OCI-LY1 (cell line): ENCODE measurements around the gene SHMT1.

Source experiments
- H2AFZ ChIP-seq: fragments of 200-600 bp; sonication (generic), shearing (Covaris generic); 2 replicates; pipeline ENCODE4 v1.6.0; 2014; ENCODE audit warnings: antibody characterized with exemption, mild to moderate bottlenecking, low read length
- H3F3A ChIP-seq: fragments of 200-600 bp; sonication (generic), shearing (Covaris generic); 2 replicates; pipeline ENCODE4 v1.6.0; 2014; ENCODE audit warnings: mild to moderate bottlenecking, antibody characterized with exemption, low read length, moderate library complexity; ENCODE audit not compliant: insufficient read depth
- H3K27ac ChIP-seq: fragments of 200-600 bp; sonication (generic); 2 replicates; pipeline ENCODE4 v1.5.1; 2014; ENCODE audit warnings: low read length, mixed run types, mild to moderate bottlenecking, low read depth; ENCODE audit not compliant: poor library complexity, severe bottlenecking
- H3K27me3 ChIP-seq: fragments of 200-600 bp; sonication (generic); 2 replicates; pipeline ENCODE4 v1.6.0; 2014; ENCODE audit warnings: antibody characterized with exemption, mild to moderate bottlenecking, low read length, moderate library complexity; ENCODE audit not compliant: insufficient read depth
- H3K36me3 ChIP-seq: fragments of 200-600 bp; sonication (generic); 2 replicates; pipeline ENCODE4 v1.6.1; 2014; ENCODE audit warnings: mild to moderate bottlenecking, antibody characterized with exemption, low read length, moderate library complexity, mixed read lengths; ENCODE audit not compliant: insufficient read depth
- H3K4me1 ChIP-seq: fragments of 200-600 bp; sonication (generic); 2 replicates; pipeline ENCODE4 v1.5.1; 2014; ENCODE audit warnings: mild to moderate bottlenecking, low read length, moderate library complexity; ENCODE audit not compliant: insufficient read depth, severe bottlenecking
- H3K4me2 ChIP-seq: fragments of 200-600 bp; sonication (generic), shearing (Covaris generic); 2 replicates; pipeline ENCODE4 v1.6.1; 2014; ENCODE audit warnings: low read length
- H3K4me3 ChIP-seq: fragments of 200-600 bp; sonication (generic); 2 replicates; pipeline ENCODE4 v1.5.1; 2014; ENCODE audit warnings: low read length, low read depth, mild to moderate bottlenecking, mixed read lengths; ENCODE audit not compliant: poor library complexity, severe bottlenecking
- H3K79me2 ChIP-seq: fragments of 200-600 bp; shearing (Covaris generic); 2 replicates; pipeline ENCODE4 v1.6.1; 2016; ENCODE audit warnings: mixed run types, low read length, mixed read lengths; ENCODE audit not compliant: insufficient read depth
- H3K9ac ChIP-seq: fragments of 200-600 bp; sonication (generic), shearing (Covaris generic); 2 replicates; pipeline ENCODE4 v1.6.1; 2014; ENCODE audit warnings: mild to moderate bottlenecking, low read length, mixed read lengths
- H3K9me2 ChIP-seq: fragments of 200-600 bp; sonication (generic), shearing (Covaris generic); 2 replicates; pipeline ENCODE4 v1.6.1; 2014; ENCODE audit warnings: low read depth, mild to moderate bottlenecking, low read length, mixed read lengths
- H3K9me3 ChIP-seq: fragments of 200-600 bp; shearing (Covaris generic); 2 replicates; pipeline ENCODE4 v1.6.1; 2014; ENCODE audit warnings: low read length, mixed read lengths
- H4K20me1 ChIP-seq: fragments of 200-600 bp; sonication (generic), shearing (Covaris generic); 2 replicates; pipeline ENCODE4 v1.6.0; 2016; ENCODE audit warnings: mild to moderate bottlenecking, low read length; ENCODE audit not compliant: insufficient read depth
- EZH2 ChIP-seq: fragments of 200-600 bp; sonication (generic), shearing (Covaris generic); IDR thresholded peaks from 2 replicates; pipeline ENCODE4 v1.8.0; 2017; ENCODE audit warnings: borderline replicate concordance, mixed run types, mild to moderate bottlenecking, antibody characterized with exemption, low read length, moderate library complexity, mixed read lengths
- TF ChIP-seq, protein P1 (sequence below): fragments of 200-600 bp; sonication (generic), shearing (Covaris generic); IDR thresholded peaks from 2 replicates; pipeline ENCODE4 v1.5.1; 2017; ENCODE audit warnings: mild to moderate bottlenecking, antibody characterized with exemption, low read length, moderate library complexity, mixed read lengths

The SHMT1 gene

DNA sequence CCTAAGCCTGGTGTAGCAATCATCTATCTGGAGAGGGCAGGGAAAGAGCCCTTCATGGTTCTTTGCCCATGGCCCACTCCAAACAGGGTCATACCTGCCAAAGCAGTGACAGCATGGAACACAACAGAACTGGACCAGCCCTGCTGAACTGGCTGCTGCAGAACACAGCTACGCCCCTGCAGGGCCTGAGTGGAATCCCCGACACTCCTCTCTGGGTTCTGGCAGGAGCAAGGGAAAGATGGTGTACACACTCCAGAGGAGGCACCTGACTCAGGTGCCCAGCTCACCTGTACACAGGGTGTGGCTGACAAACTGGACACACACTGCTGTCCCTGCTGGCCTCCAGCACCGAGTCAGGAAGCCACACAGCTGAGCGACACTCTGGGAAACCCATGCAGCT, 83.1 kb downstream of the SHMT1 start:
- no peak overlapping the region for H3K4me2 ChIP-seq
- H3K36me3 ChIP-seq: peaks cover 88% of the 10 kb centered on the region
- H3F3A ChIP-seq: no peaks in the 10 kb centered on the region
- H3K27me3 ChIP-seq: no peaks in the 10 kb centered on the region
- no peak overlapping the region for H2AFZ ChIP-seq
- H3K27ac ChIP-seq: no peak overlapping the region
- no peaks in the 10 kb centered on the region for H3K9me2 ChIP-seq
- no peaks in the 10 kb centered on the region for H3K9me3 ChIP-seq
- TF ChIP-seq, protein P1, sequence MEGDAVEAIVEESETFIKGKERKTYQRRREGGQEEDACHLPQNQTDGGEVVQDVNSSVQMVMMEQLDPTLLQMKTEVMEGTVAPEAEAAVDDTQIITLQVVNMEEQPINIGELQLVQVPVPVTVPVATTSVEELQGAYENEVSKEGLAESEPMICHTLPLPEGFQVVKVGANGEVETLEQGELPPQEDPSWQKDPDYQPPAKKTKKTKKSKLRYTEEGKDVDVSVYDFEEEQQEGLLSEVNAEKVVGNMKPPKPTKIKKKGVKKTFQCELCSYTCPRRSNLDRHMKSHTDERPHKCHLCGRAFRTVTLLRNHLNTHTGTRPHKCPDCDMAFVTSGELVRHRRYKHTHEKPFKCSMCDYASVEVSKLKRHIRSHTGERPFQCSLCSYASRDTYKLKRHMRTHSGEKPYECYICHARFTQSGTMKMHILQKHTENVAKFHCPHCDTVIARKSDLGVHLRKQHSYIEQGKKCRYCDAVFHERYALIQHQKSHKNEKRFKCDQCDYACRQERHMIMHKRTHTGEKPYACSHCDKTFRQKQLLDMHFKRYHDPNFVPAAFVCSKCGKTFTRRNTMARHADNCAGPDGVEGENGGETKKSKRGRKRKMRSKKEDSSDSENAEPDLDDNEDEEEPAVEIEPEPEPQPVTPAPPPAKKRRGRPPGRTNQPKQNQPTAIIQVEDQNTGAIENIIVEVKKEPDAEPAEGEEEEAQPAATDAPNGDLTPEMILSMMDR: no peak
- TF ChIP-seq EZH2: no peak
- H3K9ac ChIP-seq: no peak overlapping the region
- H3K4me3 ChIP-seq: no peak overlapping the region
- no peaks in the 10 kb centered on the region for H3K4me1 ChIP-seq
- no peaks in the 10 kb centered on the region for H4K20me1 ChIP-seq
- H3K79me2 ChIP-seq: no peaks in the 10 kb centered on the region

DNA sequence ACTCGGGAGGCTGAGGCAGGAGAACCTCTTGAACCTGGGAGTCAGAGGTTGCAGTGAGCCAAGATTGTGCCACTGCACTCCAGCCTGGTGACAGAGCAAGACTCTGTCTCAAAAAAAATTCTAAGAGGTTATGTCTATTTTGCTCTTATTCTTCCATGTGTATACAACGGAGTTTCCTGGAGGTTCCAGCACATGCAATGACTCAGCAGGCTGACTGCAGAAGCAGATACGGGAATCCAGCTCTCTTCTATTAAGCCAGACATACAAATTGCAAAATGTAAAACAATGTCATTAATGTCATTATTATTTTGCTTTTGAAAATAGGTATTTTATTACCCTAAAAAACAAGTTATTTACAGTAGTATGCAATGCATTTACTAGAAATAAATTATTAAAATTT, 84.5 kb downstream of the SHMT1 start:
- H3K4me2 ChIP-seq: no peak overlapping the region
- no peaks in the 10 kb centered on the region for H3K27me3 ChIP-seq
- no peaks in the 10 kb centered on the region for H3K4me1 ChIP-seq
- peaks cover 87% of the 10 kb centered on the region for H3K36me3 ChIP-seq
- no peak for TF ChIP-seq EZH2
- TF ChIP-seq, protein P1: no peak
- no peaks in the 10 kb centered on the region for H3K9me2 ChIP-seq
- H3K4me3 ChIP-seq: no peak overlapping the region
- no peaks in the 10 kb centered on the region for H3K79me2 ChIP-seq
- no peaks in the 10 kb centered on the region for H3K9me3 ChIP-seq
- H3F3A ChIP-seq: no peaks in the 10 kb centered on the region
- H4K20me1 ChIP-seq: no peaks in the 10 kb centered on the region
- H3K27ac ChIP-seq: no peak overlapping the region
- H2AFZ ChIP-seq: no peak overlapping the region
- H3K9ac ChIP-seq: no peak overlapping the region
